ENCODE results near the gene SLC36A3.
"Not testable (repeated sequence)": the region's sequence is repeated elsewhere in the genome, so short reads cannot be mapped to it uniquely, and the experiment has no call there.

SLC36A3 gene

GRCh38 chr5:151309266-151309665 is 5.7 kb upstream of the SLC36A3 start:
- DNase-seq (ENCODE audit: low read depth in 2 of 3, low spot score in 1 of 3) = not testable (repeated sequence)

GRCh38 chr5:151298063-151298855 is 5.3 kb downstream of the SLC36A3 start:
- DNase-seq (ENCODE audit: low read depth in 2 of 3, low spot score in 1 of 3) = peak in 1 of 3 donors; percentile 1

- no peak for DNase-seq (ENCODE audit: low read depth in 2 of 3, low spot score in 1 of 3)
Measured at GRCh38 chr5:151296974-151297373, 6.6 kb downstream of the SLC36A3 start.

- no peak for DNase-seq (ENCODE audit: low read depth in 2 of 3, low spot score in 1 of 3)
Measured at GRCh38 chr5:151296478-151296830, 7.1 kb downstream of the SLC36A3 start.

- DNase-seq (ENCODE audit: low read depth in 2 of 3, low spot score in 1 of 3) = no peak
Measured at GRCh38 chr5:151295791-151296477, 7.6 kb downstream of the SLC36A3 start.

- no peak for DNase-seq (ENCODE audit: low read depth in 2 of 3, low spot score in 1 of 3)
Measured at GRCh38 chr5:151295138-151295537, 8.4 kb downstream of the SLC36A3 start.

- no peak for DNase-seq (ENCODE audit: low read depth in 2 of 3, low spot score in 1 of 3)
Measured at GRCh38 chr5:151293624-151294023, 9.9 kb downstream of the SLC36A3 start.

GRCh38 chr5:151288180-151288579 is 15.4 kb downstream of the SLC36A3 start:
- no peak for DNase-seq (ENCODE audit: low read depth in 2 of 3, low spot score in 1 of 3)

GRCh38 chr5:151286246-151286645 is 17.3 kb downstream of the SLC36A3 start:
- DNase-seq (ENCODE audit: low read depth in 2 of 3, low spot score in 1 of 3) = no peak

- no peak for DNase-seq (ENCODE audit: low read depth in 2 of 3, low spot score in 1 of 3)
Measured at GRCh38 chr5:151285683-151286082, 17.9 kb downstream of the SLC36A3 start.

- DNase-seq (ENCODE audit: low read depth in 2 of 3, low spot score in 1 of 3) = peak in 2 of 3 donors; percentile 2 to 4
Measured at GRCh38 chr5:151284392-151284967, 19.1 kb downstream of the SLC36A3 start.

- DNase-seq (ENCODE audit: low read depth in 2 of 3, low spot score in 1 of 3) = no peak
Measured at GRCh38 chr5:151283120-151283825, 20.3 kb downstream of the SLC36A3 start.

- no peak for DNase-seq (ENCODE audit: low read depth in 2 of 3, low spot score in 1 of 3)
Measured at GRCh38 chr5:151281001-151281639, 22.4 kb downstream of the SLC36A3 start.

GRCh38 chr5:151280443-151280842 is 23.1 kb downstream of the SLC36A3 start:
- no peak for DNase-seq (ENCODE audit: low read depth in 2 of 3, low spot score in 1 of 3)

- no peak for DNase-seq (ENCODE audit: low read depth in 2 of 3, low spot score in 1 of 3)
Measured at GRCh38 chr5:151278845-151279244, 24.7 kb downstream of the SLC36A3 start.

- no peak for DNase-seq (ENCODE audit: low read depth in 2 of 3, low spot score in 1 of 3)
Measured at GRCh38 chr5:151275803-151276202, 27.8 kb downstream of the SLC36A3 start.

- no peak for DNase-seq (ENCODE audit: low read depth in 2 of 3, low spot score in 1 of 3)
Measured at GRCh38 chr5:151274666-151275065, 28.9 kb downstream of the SLC36A3 start.

GRCh38 chr5:151271336-151271735 is 32.2 kb downstream of the SLC36A3 start:
- no peak for DNase-seq (ENCODE audit: low read depth in 2 of 3, low spot score in 1 of 3)

- DNase-seq (ENCODE audit: low read depth in 2 of 3, low spot score in 1 of 3) = no peak
Measured at GRCh38 chr5:151270599-151270998, 33.0 kb downstream of the SLC36A3 start.

- no peak for DNase-seq (ENCODE audit: low read depth in 2 of 3, low spot score in 1 of 3)
Measured at GRCh38 chr5:151267491-151268260, 35.9 kb downstream of the SLC36A3 start.
